Activated T-cell treated with anti-CD3 and anti-CD28 coated beads, Interleukin-2, amount 50 U/mL, for 72 hours (primary cell): ENCODE results near the gene CRKL. TPM values are rescaled to one million over a fixed set of nuclear protein-coding genes. Genes with fewer than 3 reads are reported as not detected.

Experiments used
- ATAC-seq, 2 donors: fragments of 150-1000 bp; cut with Tn5 transposase; replicated peaks in 1 of 2; 2 replicates each; pipeline ENCODE4 v1.10.0; 2021; ENCODE audit warnings: moderate library complexity in 2 of 2, mild to moderate bottlenecking in 1 of 2
- DNase-seq, 2 donors: peaks; one replicate each; pipeline ENCODE4 v3.0.0; 2021 to 2022; ENCODE audit warnings: mixed read lengths in 1 of 2
- H3K27ac Mint-ChIP-seq: one replicate; pipeline ENCODE4 v1.8.0; 2022; ENCODE audit warnings: mild to moderate bottlenecking, moderate library complexity, mixed read lengths
- H3K27me3 Mint-ChIP-seq: one replicate; pipeline ENCODE4 v1.8.0; 2022; ENCODE audit warnings: low read depth, mixed read lengths
- H3K36me3 Mint-ChIP-seq, 2 donors: one replicate each; pipeline ENCODE4 v1.8.0; 2022; ENCODE audit warnings: mixed read lengths in 2 of 2, mild to moderate bottlenecking in 1 of 2; ENCODE audit not compliant: insufficient read depth in 2 of 2
- H3K4me1 Mint-ChIP-seq: one replicate; pipeline ENCODE4 v1.8.0; 2022; ENCODE audit warnings: low read depth, mixed read lengths
- H3K4me3 Mint-ChIP-seq, 2 donors: one replicate each; pipeline ENCODE4 v1.8.0; 2022; ENCODE audit warnings: mild to moderate bottlenecking in 2 of 2, mixed read lengths in 2 of 2, moderate library complexity in 2 of 2
- H3K9me3 Mint-ChIP-seq, 2 donors: one replicate each; pipeline ENCODE4 v1.8.0; 2022; ENCODE audit warnings: mixed read lengths in 2 of 2
- total RNA-seq, 2 donors: library from RNA; stranded (reverse); gene quantifications; one replicate each; pipeline ENCODE4 v1.2.3, GENCODE V29; 2022

The CRKL gene
- total RNA-seq, 2 donors from 2014 or later = 70.4 to 71.5 TPM

DNA sequence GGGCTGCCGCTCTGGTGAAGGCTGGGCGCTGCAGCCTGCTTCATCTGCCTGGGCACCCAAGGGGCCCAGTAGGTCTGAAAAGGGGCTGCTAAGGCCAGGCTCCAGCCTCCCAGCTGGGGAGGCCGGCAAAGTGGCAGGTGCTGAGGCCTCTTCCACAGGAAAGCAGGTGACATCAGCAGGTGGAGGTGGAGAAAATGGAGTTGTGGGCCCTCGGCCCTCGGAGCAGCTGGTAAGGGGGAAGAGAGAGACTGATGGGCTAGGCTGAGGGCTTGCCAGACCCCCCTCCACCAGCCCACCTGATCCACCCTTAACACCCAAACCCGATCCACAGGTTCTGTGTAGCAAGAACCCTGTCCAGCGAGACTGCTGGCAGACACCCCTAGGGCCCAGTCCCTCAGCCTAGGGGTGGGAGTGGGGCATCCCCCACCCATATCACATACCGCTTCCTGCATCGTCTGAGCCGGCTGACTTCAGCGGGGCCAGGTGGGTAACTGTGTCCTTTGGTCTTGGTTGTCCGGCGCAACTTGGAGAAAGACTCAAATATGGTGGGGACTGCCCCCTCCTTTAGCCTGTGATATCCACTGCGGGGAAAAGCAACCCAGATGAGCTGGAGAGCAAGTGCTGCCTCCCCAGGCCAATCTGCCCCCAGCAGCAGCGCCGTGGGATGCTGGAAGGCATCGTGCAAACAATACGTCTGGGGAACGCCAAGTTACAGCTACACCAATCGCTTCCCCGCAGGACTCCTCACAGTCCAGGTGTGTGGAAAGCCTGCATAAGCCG lies 83.2 kb downstream of the CRKL start:
- ATAC-seq (no peak), DNase-seq (no peak)
- Mint-ChIP-seq H3K4me3 (peak overlapping the region; percentile 89 to 99), H3K9me3 (no peaks in the 10 kb centered on the region), H3K27me3 (no peaks in the 10 kb centered on the region), H3K4me1 (peaks cover 35% of the 10 kb centered on the region), H3K27ac (peak overlapping the region; percentile 81), H3K36me3 (peaks cover 0 to 2% of the 10 kb centered on the region in 2 donors)

DNA sequence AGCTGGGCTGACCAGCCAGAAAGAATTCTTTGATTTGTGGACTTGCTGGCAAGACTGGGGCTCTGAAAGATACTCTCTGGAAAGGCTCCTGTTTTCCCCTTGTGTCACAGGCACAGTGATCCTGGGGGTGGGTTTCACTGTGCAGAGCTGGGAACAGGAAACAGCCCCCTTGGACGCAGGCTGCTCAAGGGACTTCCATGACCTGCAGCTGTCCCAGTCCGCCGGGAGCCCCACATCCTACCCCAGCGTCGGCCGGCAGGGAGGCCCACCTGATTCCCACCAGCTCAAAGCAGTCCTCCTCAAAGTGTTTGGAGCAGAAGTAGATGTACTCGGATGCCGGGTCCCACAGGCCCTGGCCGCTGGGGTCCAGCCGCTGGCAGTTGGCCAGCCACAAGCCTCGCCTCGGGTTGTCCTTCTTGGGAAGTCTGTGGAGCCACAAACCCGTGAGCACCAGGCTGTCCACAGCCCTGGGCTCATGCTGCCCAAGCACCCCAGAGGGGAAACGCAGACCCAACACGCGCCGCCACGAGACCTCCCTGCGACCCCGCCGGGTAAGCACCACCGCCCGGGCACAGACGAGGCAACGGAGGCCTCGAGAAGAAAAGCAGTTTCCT lies 83.9 kb downstream of the CRKL start:
- H3K27ac Mint-ChIP-seq = peak overlapping the region; percentile 99
- DNase-seq = peak in 1 of 2 donors; percentile 25
- no peak for ATAC-seq
- H3K27me3 Mint-ChIP-seq = no peaks in the 10 kb centered on the region
- peaks cover 35% of the 10 kb centered on the region for H3K4me1 Mint-ChIP-seq
- peaks cover 0 to 2% of the 10 kb centered on the region in 2 donors for H3K36me3 Mint-ChIP-seq
- peak overlapping the region; percentile 89 to 99 for H3K4me3 Mint-ChIP-seq
- H3K9me3 Mint-ChIP-seq = no peaks in the 10 kb centered on the region

DNA sequence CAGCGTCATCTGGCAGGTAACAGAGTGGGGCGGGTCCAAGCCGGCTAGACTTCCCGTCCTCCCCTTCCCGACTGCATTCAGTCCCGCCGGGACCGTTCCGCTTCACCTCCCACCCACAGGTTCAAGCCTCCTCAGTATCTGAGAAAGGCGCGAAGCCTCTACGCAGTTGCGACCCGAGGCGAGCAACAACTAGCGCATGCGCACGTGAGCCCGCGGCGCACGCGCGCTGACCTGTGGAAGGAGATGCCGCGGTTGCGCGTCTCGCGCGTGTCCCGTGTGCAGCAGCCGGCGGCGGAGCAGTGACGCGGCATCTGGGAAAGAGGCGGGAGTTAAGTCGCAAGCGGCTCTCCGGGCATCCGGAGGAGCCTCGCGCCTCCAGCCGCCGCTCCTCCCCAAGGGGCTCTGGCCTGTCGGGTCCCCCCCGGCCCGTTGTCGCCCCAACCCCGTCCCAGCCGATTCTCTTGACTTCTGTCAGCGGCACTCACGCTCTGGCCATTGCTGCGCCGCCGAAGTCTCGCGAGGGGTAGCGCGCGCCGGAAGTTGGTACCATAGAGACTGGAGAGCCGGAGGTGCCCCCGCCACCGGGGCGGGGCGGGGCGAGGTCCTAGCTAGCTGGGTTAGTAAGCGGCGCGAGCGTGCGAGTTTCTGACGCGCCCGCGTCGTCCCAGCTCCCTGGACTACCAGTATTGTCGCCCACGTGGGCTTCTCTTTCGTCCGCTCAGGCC lies 84.6 kb downstream of the CRKL start, which contains the start of gene THAP7:
THAP7 (minus strand) TSS at position 518 of the 725 bp plus-strand sequence; CDS start at position 311, 207 bp downstream.
- no peaks in the 10 kb centered on the region for H3K9me3 Mint-ChIP-seq
- no peaks in the 10 kb centered on the region for H3K27me3 Mint-ChIP-seq
- H3K36me3 Mint-ChIP-seq = peaks cover 0 to 2% of the 10 kb centered on the region in 2 donors
- peak; percentile 94 for ATAC-seq
- DNase-seq = peak; percentile 98 to 99
- H3K4me3 Mint-ChIP-seq = peak within 1 kb of the TSS; percentile 89 to 99
- H3K27ac Mint-ChIP-seq = peak within 1 kb of the TSS; percentile 99
- peaks cover 35% of the 10 kb centered on the region for H3K4me1 Mint-ChIP-seq

Other genes with a start within 250 kb of the CRKL start
- gene SERPIND1, start 143.3 kb upstream of the CRKL start, total RNA-seq = not detected
- gene PI4KA, start 58.6 kb upstream of the CRKL start, total RNA-seq = 10 to 100 TPM; 60.4 to 63.1 TPM
- gene SNAP29, start 58.4 kb upstream of the CRKL start, total RNA-seq = 10 to 100 TPM; 19.8 to 21.0 TPM
- under 1 TPM in 1 of 2 donors, not detected in 1; 0.58 TPM for gene AIFM3, start 49.8 kb downstream of the CRKL start, total RNA-seq
- gene LZTR1, start 64.9 kb downstream of the CRKL start, total RNA-seq = 10 to 100 TPM; 30.6 to 42.8 TPM
- gene THAP7, start 84.7 kb downstream of the CRKL start, total RNA-seq = 10 to 100 TPM; 29.5 to 31.2 TPM
- gene P2RX6, start 97.8 kb downstream of the CRKL start, total RNA-seq = under 1 TPM; 0.29 to 0.30 TPM
- gene SLC7A4, start 115.2 kb downstream of the CRKL start, total RNA-seq = not detected
- gene LRRC74B, start 128.5 kb downstream of the CRKL start, total RNA-seq = not detected